ENCODE measurements around the gene PELI2.

DNA sequence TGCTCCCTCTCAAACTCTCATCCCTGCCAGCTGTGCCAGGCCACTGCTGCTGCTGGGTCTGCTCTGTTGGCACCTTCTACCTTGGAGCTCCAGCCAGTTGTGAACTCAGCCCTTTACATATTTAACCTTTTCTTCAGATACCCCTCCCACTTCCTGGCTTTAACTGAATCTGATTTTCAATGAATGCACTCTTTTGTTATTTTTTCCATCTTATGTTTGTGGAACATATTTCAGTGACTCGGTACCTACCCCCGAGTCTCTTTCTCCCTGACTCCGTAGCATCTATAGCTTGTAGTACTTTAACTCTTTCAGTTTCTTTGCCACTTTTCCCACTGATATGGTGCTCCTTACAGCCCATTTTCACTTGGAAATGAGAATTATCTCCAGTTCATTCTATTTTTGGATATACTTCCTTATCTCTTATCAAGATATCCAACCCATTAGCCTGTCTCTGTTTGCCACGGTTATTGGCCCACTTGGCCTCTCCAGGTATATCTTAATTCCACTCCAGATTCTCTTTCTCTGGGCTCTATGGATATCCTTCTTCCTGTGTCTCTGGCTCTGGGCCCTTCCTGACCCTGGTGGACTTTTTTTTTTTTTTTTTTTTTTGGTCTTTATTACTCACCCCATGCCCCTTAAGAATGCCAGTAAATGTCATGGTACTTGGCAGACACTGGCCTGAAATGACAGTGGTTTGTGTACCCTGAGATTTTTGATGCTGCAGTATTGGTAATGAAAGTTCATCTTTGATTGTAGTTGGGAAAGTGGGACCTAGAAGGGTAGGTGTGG is 62.7 kb downstream of the PELI2 start:
- TF ChIP-seq, protein P1, sequence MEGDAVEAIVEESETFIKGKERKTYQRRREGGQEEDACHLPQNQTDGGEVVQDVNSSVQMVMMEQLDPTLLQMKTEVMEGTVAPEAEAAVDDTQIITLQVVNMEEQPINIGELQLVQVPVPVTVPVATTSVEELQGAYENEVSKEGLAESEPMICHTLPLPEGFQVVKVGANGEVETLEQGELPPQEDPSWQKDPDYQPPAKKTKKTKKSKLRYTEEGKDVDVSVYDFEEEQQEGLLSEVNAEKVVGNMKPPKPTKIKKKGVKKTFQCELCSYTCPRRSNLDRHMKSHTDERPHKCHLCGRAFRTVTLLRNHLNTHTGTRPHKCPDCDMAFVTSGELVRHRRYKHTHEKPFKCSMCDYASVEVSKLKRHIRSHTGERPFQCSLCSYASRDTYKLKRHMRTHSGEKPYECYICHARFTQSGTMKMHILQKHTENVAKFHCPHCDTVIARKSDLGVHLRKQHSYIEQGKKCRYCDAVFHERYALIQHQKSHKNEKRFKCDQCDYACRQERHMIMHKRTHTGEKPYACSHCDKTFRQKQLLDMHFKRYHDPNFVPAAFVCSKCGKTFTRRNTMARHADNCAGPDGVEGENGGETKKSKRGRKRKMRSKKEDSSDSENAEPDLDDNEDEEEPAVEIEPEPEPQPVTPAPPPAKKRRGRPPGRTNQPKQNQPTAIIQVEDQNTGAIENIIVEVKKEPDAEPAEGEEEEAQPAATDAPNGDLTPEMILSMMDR (IDR thresholded peaks at IDR 0.05), result no peak
- no peak for TF ChIP-seq POLR2A (IDR thresholded peaks at IDR 0.05)

All from lower leg skin (tissue), 3 donors.